Right hindlimb (tissue), 1 donor: ENCODE results near the gene PARL.
"Not testable (repeated sequence)": the region's sequence is repeated elsewhere in the genome, so short reads cannot be mapped to it uniquely, and the experiment has no call there.

Experiments
- DNase-seq: peaks from one replicate; pipeline ENCODE4 v3.0.0-alpha.2; 2018

The PARL gene

DNA sequence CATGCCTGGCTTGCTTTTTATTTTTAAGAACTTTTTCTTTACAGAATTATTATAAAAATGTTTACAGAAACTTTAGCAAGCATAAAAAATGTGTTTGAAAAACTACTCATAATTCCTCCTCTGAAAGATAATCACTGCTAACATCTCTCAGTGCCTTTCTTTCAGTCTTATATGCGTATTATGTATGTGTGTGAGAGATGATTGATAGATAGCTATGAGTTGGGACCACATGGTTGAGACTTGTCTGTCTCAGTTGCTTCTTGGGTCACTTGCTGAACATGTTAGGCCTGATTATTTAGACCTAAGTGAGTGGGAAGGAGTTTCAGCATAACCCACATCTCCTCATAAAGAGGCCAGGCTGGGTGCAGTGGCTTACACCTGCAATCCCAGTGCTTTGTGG lies 70.4 kb downstream of the PARL start:
- DNase-seq, result no peak

DNA sequence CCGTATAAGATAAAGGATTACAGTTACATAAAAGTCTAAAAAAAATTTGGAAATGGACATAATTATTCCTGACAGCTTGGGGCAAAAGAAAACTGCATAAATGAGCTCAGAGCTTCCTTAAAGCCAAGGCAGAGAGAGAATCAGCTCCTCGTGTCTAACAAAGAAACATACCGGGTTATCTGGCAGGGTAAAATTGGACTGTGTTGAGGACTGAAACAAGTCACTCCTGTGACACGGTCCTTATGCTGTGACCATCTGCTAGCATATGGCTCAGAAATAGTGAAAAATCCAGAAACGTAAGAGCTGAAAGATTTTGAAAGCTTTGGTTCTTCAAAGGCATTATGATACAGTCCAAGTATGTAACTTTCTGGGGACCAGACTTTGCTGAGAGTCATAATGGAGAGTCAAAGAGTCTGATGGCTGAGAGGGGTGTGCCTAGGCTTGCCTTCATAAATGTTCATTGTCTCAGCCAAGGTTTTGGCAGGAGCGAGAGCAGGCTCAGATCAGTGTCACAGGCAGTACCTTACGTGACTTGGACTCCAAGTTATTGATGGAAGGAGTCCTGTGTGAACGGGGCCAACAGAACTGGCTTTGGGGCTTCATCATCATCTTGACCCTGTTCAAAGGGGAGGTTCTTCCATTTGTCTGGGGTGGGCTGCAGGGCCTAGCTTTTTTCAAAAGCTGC lies 71.8 kb downstream of the PARL start:
- DNase-seq, result no peak

DNA sequence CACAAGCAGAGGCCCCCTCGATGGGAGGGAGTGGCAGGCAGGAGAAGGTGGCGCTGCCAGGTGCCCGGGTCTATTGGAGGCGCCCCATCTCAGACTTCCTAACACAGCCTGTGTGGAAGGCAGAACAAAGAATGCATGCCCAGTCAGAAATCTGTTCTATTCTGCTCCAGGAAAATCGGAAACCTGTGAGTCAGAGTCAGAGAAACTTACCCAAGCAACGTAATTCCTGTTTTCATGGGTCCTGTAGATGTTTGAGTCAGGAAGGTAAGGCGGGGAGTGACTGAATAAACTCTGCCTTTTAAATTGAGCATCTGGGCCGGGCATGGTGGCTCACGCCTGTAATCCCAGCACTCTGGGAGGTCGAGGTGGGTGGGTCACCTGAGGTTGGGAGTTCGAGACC lies 73.0 kb downstream of the PARL start:
- no peak for DNase-seq

- DNase-seq, result no peak
Measured at GRCh38 chr3:183810643-183811594, 73.8 kb downstream of the PARL start.

GRCh38 chr3:183809270-183809669 lies 75.4 kb downstream of the PARL start:
- DNase-seq, result no peak

- DNase-seq, result no peak
Measured at GRCh38 chr3:183808355-183808754, 76.3 kb downstream of the PARL start.

DNA sequence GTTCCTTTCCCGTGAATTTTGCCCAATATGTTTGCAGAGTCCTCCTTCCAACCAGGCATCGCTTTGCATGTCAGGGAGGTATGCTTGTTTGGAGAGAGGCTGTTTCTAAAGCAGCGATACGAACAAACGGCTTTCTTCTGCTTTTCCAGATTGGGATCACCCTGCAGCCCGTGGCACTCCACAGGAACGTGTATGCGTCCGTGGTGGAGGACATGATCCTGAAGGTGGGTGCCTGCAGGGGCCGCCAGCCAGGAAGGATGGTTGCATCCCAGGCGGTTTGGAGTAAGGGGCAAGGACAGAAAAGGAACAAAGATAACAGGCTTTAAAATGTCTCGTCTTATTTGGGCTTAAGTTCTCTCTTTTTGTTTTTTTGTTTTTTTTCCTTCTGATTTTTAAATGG lies 76.8 kb downstream of the PARL start:
- DNase-seq, result no peak

DNA sequence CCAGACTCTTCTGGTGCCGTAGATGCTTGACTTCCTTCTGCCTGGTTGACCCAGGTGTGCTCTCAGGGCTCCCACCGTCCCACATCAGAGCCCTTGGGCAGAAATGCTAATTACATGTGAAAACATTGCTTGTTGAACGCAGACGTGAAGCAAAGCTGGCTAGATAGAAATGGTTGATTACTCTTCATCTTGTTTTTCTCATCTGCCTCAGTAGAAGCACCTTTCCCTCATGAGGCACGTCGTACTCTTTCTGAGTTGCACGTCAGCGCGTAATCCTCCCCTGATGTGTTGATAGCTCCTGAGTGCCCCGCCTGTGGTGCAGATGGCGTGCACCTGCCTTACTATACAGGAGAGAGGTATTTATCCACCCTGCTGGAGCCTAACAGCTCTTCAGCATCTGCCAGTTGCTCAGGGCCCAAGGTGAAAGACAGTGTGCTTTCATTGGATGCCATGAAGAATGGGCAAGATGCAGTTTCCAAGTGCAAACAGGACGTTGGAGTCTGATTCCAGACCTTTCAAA lies 77.4 kb downstream of the PARL start:
- DNase-seq, result no peak

GRCh38 chr3:183802989-183803388 lies 81.7 kb downstream of the PARL start:
- no peak for DNase-seq

DNA sequence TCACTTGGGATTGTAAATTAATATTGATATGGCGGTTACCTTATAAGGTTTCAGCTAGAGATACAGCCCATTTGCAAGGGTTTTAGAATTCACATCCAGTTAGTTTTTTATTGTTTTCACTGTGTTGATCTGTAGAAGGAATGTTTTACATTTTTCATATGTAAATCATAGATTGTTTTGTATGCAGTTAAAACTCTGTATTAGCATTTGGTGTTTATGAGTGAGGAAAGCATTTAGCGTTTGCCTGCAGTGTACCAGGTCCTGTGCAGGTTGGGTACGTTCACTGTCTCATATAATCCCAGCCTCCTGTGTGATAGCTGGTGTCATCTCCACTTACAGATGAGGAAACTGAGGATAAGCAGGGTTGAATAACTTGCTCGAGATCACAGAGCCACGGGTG lies 83.1 kb downstream of the PARL start:
- DNase-seq, result no peak

DNA sequence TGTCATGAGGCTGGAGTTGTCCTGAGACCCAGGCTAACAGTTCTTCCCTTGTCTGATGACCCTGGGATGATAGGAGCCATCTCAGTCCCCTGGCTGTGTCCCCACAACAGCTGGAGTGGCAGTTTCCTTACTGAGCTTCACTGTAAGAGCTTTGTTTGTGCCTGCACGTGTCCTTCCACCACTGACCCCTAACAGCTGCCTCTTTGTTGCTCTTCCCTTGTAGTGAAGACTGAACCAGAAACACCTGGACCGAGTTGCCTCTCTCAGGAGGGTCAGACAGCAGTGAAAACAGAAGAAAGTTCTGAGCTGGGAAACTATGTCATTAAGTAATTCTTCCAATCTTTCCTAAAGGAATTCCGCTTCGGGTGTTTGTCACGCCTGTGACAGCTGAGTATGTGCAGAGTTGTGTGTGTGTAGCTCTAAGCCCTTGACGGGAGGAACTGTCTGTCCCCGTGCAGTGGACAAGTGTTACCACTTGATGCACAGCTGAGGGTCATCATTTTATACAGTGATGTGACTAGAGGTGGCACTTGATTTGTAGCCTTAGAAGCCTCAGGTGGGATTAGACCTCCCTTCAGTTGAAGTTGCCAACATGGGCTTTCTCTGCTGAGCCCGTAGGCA lies 84.3 kb downstream of the PARL start:
- DNase-seq, result peak; percentile 54

GRCh38 chr3:183799461-183799860 lies 85.2 kb downstream of the PARL start:
- no peak for DNase-seq

DNA sequence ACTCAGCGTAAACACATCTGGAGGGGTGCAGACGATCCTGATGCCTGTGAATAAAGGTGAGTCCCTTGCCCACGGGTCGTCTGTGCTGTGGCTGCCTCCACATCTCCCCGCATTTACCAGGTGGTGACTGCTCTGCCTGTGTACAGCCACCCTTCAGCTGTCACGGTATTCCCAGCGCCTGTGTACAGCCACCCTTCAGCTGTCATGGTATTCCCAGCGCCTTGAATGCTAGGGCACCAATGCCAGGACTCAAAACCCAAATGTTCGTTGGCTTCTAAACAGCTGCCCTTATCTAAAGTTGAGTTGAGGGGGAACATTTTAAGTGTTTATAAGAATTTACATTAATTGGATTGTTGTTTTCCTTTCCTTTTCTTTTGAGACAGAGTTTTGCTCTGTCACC lies 86.7 kb downstream of the PARL start:
- no peak for DNase-seq

GRCh38 chr3:183796372-183796771 lies 88.3 kb downstream of the PARL start:
- DNase-seq, result no peak

- DNase-seq, result no peak
Measured at GRCh38 chr3:183794452-183794851, 90.2 kb downstream of the PARL start.

- DNase-seq, result no peak
Measured at GRCh38 chr3:183792976-183793375, 91.7 kb downstream of the PARL start.

- DNase-seq, result no peak
Measured at GRCh38 chr3:183790700-183791099, 94.0 kb downstream of the PARL start.

DNA sequence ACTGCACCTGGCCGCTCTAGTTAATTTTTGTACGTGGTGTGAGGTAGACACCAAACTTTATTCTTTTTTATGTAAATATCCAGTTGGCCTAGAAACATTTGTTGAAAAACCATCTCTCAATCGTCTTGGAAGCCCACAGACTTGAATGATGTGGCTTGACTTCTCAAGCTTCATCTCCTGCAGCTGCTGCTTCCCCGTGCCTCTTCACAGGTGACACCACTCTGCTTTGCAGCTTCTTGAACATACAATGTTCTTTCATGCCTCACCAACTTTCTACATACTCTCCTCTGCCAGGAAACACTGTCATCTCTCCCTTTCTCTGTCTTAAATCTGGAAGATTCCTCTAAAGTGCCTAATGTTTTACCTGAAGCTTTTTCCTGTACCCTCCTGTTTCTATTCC lies 94.9 kb downstream of the PARL start:
- no peak for DNase-seq

DNA sequence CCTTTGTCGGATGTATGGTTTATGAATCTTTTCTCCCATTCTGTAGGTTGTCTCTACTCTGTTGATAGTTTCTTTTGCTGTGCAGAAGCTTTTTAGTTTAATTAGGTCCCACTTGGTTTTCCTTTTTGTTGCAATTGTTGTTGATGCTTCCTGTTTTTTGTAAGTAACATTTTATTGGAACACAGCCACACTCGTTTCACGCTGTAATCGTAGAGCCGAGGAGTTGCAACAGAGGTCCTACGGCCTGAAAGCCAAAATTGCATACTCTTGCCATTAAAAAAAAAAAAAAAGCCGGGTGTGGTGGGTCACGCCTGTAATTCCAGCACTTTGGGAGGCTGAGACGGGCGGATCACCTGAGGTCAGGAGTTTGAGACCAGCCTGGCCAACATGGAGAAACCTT lies 100.2 kb downstream of the PARL start:
- not testable (repeated sequence) for DNase-seq

DNA sequence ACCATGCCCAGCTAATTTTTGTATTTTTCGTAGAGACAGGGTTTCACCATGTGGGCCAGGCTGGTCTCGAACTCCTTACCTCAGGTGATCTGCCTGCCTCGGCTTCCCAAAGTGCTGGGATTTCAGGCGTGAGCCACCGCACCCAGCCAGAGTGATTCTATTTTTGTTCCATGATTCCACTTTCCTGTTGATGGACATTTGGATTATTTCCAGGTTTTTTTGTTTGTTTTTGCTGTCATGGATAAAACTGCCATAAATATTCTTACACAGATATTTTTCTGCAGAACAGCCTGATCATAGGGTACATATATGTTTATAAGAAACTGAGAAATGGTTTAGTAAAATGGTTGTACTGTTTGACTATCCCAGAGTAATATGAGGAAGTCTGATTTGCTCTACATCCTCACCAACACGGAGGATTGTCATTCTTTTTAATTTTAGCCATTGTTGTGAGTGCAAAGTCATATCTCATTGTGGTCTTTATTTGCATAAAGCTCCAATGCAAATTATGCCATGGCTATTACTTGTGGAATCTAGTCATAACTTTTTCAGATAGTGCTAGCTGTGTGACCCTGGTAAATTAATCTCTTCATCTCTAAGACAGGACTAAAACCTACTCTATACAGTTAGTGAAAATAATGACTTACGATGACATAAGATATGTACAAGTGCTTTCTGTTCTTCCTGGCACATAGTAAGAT lies 102.0 kb downstream of the PARL start:
- no peak for DNase-seq

GRCh38 chr3:183781246-183781645 lies 103.4 kb downstream of the PARL start:
- no peak for DNase-seq

DNA sequence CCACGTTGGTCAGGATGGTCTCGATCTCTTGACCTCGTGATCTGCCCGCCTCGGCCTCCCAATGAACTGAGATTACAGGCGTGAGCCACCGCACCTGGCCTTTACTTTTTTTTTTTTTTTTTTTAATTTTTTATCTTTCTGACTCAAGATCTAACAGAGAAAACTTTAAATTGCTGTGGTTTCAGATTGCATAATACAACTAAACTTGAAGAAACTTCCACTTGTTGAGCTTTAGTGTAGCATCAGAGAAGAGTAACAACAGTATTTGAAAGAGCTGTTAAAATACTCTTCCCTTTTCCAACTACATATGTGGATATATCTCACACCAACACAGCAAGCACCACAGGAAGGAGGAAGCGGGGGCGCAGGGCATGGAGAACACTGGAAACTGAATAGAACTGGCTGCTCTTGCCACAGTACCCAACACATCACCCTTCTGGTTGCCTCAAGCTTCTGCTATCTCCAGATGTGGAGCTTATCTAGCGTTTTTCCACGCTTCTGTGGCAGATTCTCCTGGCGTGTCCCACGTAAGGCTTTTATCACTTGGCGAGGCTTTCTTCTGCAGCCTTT lies 104.7 kb downstream of the PARL start:
- DNase-seq, result no peak
